HepG2 (cell line): Measurements from ENCODE around the gene THADA. TPM values are rescaled to one million over a fixed set of nuclear protein-coding genes. Genes with fewer than 3 reads are reported as not detected.

Experiments
- ATAC-seq: fragments of 200-7000 bp; cut with Tn5 transposase; 3 replicates; pipeline ENCODE4 v1.9.1; 2020; ENCODE audit warnings: mild to moderate bottlenecking, moderate library complexity
- BruUV-seq: library from RNA; stranded (reverse); fragments of 400-500 nt; replicated peaks from 2 replicates; lab custom pipeline; 2021; lab: Mats Ljungman, UMichigan
- CTCF ChIA-PET: fragments of 300-600 bp; formaldehyde crosslinking; extraction: SDS; loops from one replicate; lab custom pipeline; 2021; ENCODE audit warnings: low total read pairs, inconsistent platforms, low intra/inter-chr PET ratio; lab: Yijun Ruan, JAX
- POLR2A ChIA-PET: fragments of 350-600 bp; sonication (Branson Sonifier 250); formaldehyde crosslinking; loops from one replicate; lab custom pipeline; 2020; ENCODE audit warnings: antibody characterized with exemption, inconsistent platforms; lab: Yijun Ruan, JAX
- DNase-seq: peaks from one replicate; pipeline ENCODE4 v3.0.0-alpha.2; 2015; ENCODE audit warnings: low spot score
- FAIRE-seq: peaks from 3 replicates; lab custom pipeline; 2011; peaks lifted over from hg19 to GRCh38; lab: Jason Lieb, UNC
- H2AFZ ChIP-seq: one replicate; pipeline ENCODE4 v1.6.1; 2011; ENCODE audit warnings: low read length, inconsistent platforms
- H3K27ac ChIP-seq: fragments of 300-600 bp; 3 replicates; pipeline ENCODE4 v1.8.0; 2011; ENCODE audit warnings: mixed run types, mild to moderate bottlenecking, mixed read lengths, low read length, inconsistent platforms; ENCODE audit not compliant: insufficient read depth; ENCODE audit errors: extremely low read length
- H3K27me3 ChIP-seq, 2 experiments: fragments of 200-600 bp in 1 of 2; 2 replicates in 1 of 2; 3 replicates in 1 of 2; pipeline versions ENCODE4 v1.6.0 to v1.8.0; 2011; ENCODE audit warnings: low read length in 2 of 2, mild to moderate bottlenecking in 2 of 2, moderate library complexity in 2 of 2, inconsistent platforms in 1 of 2; ENCODE audit not compliant: insufficient read depth in 2 of 2, control insufficient read depth in 1 of 2
- H3K36me3 ChIP-seq, 2 experiments: fragments of 200-600 bp in 1 of 2; replicated peaks in 1 of 2; 2 replicates in 1 of 2; 3 replicates in 1 of 2; pipeline versions ENCODE4 v1.5.1 to v1.8.0; 2011; ENCODE audit warnings: low read length in 2 of 2, inconsistent platforms in 1 of 2; ENCODE audit not compliant: insufficient read depth in 2 of 2, control insufficient read depth in 1 of 2
- H3K4me1 ChIP-seq: 2 replicates; pipeline ENCODE4 v1.5.1; 2012; ENCODE audit warnings: low read length, inconsistent platforms; ENCODE audit not compliant: insufficient read depth
- H3K4me2 ChIP-seq: 2 replicates; pipeline ENCODE4 v1.6.0; 2011; ENCODE audit warnings: low read depth, low read length, inconsistent platforms
- H3K4me3 ChIP-seq, 3 experiments: fragments of 200-600 bp in 1 of 3; sonication (generic), shearing (Covaris generic) in 1 of 3; replicated peaks in 1 of 3; 2 replicates each; pipeline ENCODE4 v1.5.1; 2011 to 2016; ENCODE audit warnings: low read length in 3 of 3, inconsistent platforms in 2 of 3, low read depth in 2 of 3, mild to moderate bottlenecking in 2 of 3, control low read depth in 1 of 3, mixed read lengths in 1 of 3; ENCODE audit not compliant: insufficient read depth in 1 of 3
- H3K79me2 ChIP-seq: one replicate; pipeline ENCODE4 v1.6.1; 2011; ENCODE audit warnings: low read length, inconsistent platforms; ENCODE audit not compliant: insufficient read depth
- H3K9ac ChIP-seq: 2 replicates; pipeline ENCODE4 v1.6.0; 2011; ENCODE audit warnings: mild to moderate bottlenecking, low read depth, low read length, inconsistent platforms; ENCODE audit not compliant: insufficient read depth
- H3K9me3 ChIP-seq: 2 replicates; pipeline ENCODE4 v1.5.1; 2012; ENCODE audit warnings: mild to moderate bottlenecking, low read length
- H4K20me1 ChIP-seq: 2 replicates; pipeline ENCODE4 v1.6.0; 2011; ENCODE audit warnings: inconsistent platforms, mild to moderate bottlenecking, low read length, moderate library complexity; ENCODE audit not compliant: insufficient read depth
- AKNA ChIP-seq: sonication (generic); formaldehyde crosslinking; IDR thresholded peaks from 2 replicates; pipeline ENCODE4 v1.4.0; 2020; ENCODE audit warnings: missing genetic modification reagents, borderline replicate concordance
- ELF1 ChIP-seq: sonication (generic); formaldehyde crosslinking; IDR thresholded peaks from 2 replicates; pipeline ENCODE4 v1.4.0; 2020; ENCODE audit warnings: missing genetic modification reagents
- MIER2 ChIP-seq: IDR thresholded peaks from 2 replicates; pipeline ENCODE4 v1.6.1; 2016; ENCODE audit warnings: missing biosample characterization, missing genetic modification reagents
- REST ChIP-seq, 2 experiments: IDR thresholded peaks; 2 replicates each; pipeline ENCODE4 v1.6.1; 2011 to 2012; ENCODE audit warnings: low read length in 2 of 2, borderline replicate concordance in 1 of 2, low read depth in 1 of 2, mild to moderate bottlenecking in 1 of 2, moderate library complexity in 1 of 2
- STAG1 ChIP-seq: sonication (generic); formaldehyde crosslinking; IDR thresholded peaks from 2 replicates; pipeline ENCODE4 v1.4.0; 2020; ENCODE audit warnings: missing genetic modification reagents
- ZNF784 ChIP-seq: sonication (generic); formaldehyde crosslinking; IDR thresholded peaks from 2 replicates; pipeline ENCODE4 v1.5.1; 2020; ENCODE audit warnings: missing genetic modification reagents, mild to moderate bottlenecking, borderline replicate concordance
- WGBS: methylation state at CpG from one replicate; pipeline ENCODE4 v1.1.6; 2017; ENCODE audit warnings: low lambda C conversion rate; 5-methylcytosine and 5-hydroxymethylcytosine counted together
- in situ Hi-C: cut with HindIII; loops from 2 replicates; pipeline ENCODE4 v1.10.0; 2017; ENCODE audit warnings: low pct_unique_long_range_greater_than_20kb; ENCODE audit not compliant: extremely low pct_ligation_motif_present
- intact Hi-C: fragments of 100-400 bp; cut with micrococcal nuclease; formaldehyde crosslinking; loops from one replicate; pipeline ENCODE4 v1.10.0; 2022; ENCODE audit not compliant: unreplicated experiment
- polyA plus RNA-seq, 8 experiments: library from polyadenylated mRNA; depleted of rRNA in 3 of 8; stranded (reverse) in 7 of 8; unstranded in 1 of 8; fragments of >200 nt; fragmentation: Illumina TruSeq in 4 of 8; extraction: Trizol in 4 of 8; gene quantifications; 2 replicates each; pipeline versions ENCODE4 v1.2.1 to v1.2.3, GENCODE V29; 2011 to 2016; ENCODE audit warnings: low read depth in 4 of 8, missing spikeins in 1 of 8, mixed read lengths in 1 of 8; ENCODE audit not compliant: insufficient read depth in 1 of 8
- total RNA-seq, 5 experiments: library from RNA; depleted of rRNA; stranded (reverse); fragments of >200 nt; fragmentation: Illumina TruSeq; extraction: Trizol; gene quantifications; 2 replicates each; pipeline ENCODE4 v1.2.3, GENCODE V29; 2016; ENCODE audit warnings: low read depth in 1 of 5

The THADA gene
- total and polyA plus RNA-seq, 2 of the 13 experiments (the other 11 are each of a cell fraction or from before 2014, with no cell fraction given): 12.7 to 21.7 TPM

- Histone ChIP-seq H4K20me1 (no peaks in the 10 kb centered on the region), H3K4me1 (peaks cover 31% of the 10 kb centered on the region), H3K27me3 (no peaks in the 10 kb centered on the region), H3K79me2 (no peaks in the 10 kb centered on the region), H3K9me3 (no peaks in the 10 kb centered on the region)
- FAIRE-seq: no peak
- POLR2A ChIA-PET: no interaction called here
- 86% methylated on average over 3 of the region's 3 CpGs for WGBS
- TF ChIP-seq ELF1 (no peak), STAG1 (0 out of 2 replicates have a peak, but pooled peaks have one; percentile 3)
- TF ChIP-seq, all 625 proteins: peak for 1
- intact Hi-C loops (no loop called here), in situ Hi-C loops (no loop called here)
- ATAC-seq (0 out of 3 replicates have a peak, but pooled peaks have one; percentile 40), DNase-seq (no peak)
- Histone ChIP-seq H3K4me3 (no peak overlapping the region), H3K9ac (no peak overlapping the region), H2AFZ (no peak overlapping the region), H3K4me2 (no peak overlapping the region), H3K36me3 (peaks cover 1 to 11% of the 10 kb centered on the region in 2 experiments; a peak in 3 of 5 replicates), H3K27ac (no peak overlapping the region)
- no TSS peak for BruUV-seq
- CTCF ChIA-PET: no interaction called here
Measured at GRCh38 chr2:43400508-43400907, 195.3 kb downstream of the THADA start.

GRCh38 chr2:43399515-43400264, 196.1 kb downstream of the THADA start:
- Histone ChIP-seq H3K79me2 (no peaks in the 10 kb centered on the region), H3K4me3 (no peak overlapping the region), H4K20me1 (no peaks in the 10 kb centered on the region), H3K36me3 (peaks cover 1 to 11% of the 10 kb centered on the region in 2 experiments; a peak in 3 of 5 replicates), H3K9ac (no peak overlapping the region), H3K27ac (no peak overlapping the region), H2AFZ (no peak overlapping the region), H3K4me2 (no peak overlapping the region), H3K27me3 (no peaks in the 10 kb centered on the region), H3K4me1 (peaks cover 26% of the 10 kb centered on the region), H3K9me3 (no peaks in the 10 kb centered on the region)
- in situ Hi-C loops (no loop called here), intact Hi-C loops (no loop called here)
- ChIA-PET POLR2A (no interaction called here), CTCF (no interaction called here)
- no peak for ATAC-seq
- DNase-seq: no peak
- no peak for FAIRE-seq
- BruUV-seq: no TSS peak
- WGBS: 96% methylated on average over 4 of the region's 4 CpGs
- TF ChIP-seq ZNF784 (CRISPR knock-in tag): 0 out of 2 replicates have a peak, but pooled peaks have one; percentile 26
- TF ChIP-seq AKNA (CRISPR knock-in tag): no peak
- peak in 1 of 2 experiments; percentile 85; a peak in 3 of 4 replicates for TF ChIP-seq REST (IDR thresholded peaks at IDR 0.05; ENCODE audit: borderline replicate concordance in 1 of 2, low read depth in 1 of 2, low read length in 2 of 2)
- TF ChIP-seq MIER2 (CRISPR knock-in tag): peak; percentile 54; the same call in 1 of the 2 replicates
